IMR-90 (cell line): Measurements from ENCODE around the gene LPA. TPM values are rescaled to one million over a fixed set of nuclear protein-coding genes. Genes with fewer than 3 reads are reported as not detected.

Experiments used
- ATAC-seq: fragments of 200-7000 bp; cut with Tn5 transposase; 2 replicates; pipeline ENCODE4 v1.9.1; 2020; ENCODE audit warnings: low read depth, mild to moderate bottlenecking, moderate library complexity
- BruUV-seq: library from RNA; stranded (reverse); fragments of 400-500 nt; replicated peaks from 2 replicates; lab custom pipeline; 2021; lab: Mats Ljungman, UMichigan
- CTCF ChIA-PET: fragments of 300-600 bp; formaldehyde crosslinking; extraction: SDS; loops from one replicate; lab custom pipeline; 2021; ENCODE audit warnings: antibody characterized with exemption; lab: Yijun Ruan, JAX
- POLR2A ChIA-PET: fragments of 300-600 bp; sonication (Branson Sonifier 250); formaldehyde crosslinking; loops from one replicate; lab custom pipeline; 2022; ENCODE audit warnings: antibody characterized with exemption; ENCODE audit not compliant: unreplicated experiment; lab: Charles Lee
- DNase-seq: peaks from one replicate; pipeline ENCODE4 v3.0.0; 2013
- H2AFZ ChIP-seq: replicated peaks from 2 replicates; pipeline ENCODE3; 2013; ENCODE audit warnings: low read length, mild to moderate bottlenecking; ENCODE audit not compliant: poor library complexity
- H2AK5ac ChIP-seq: 2 replicates; pipeline ENCODE4 v1.6.1; 2013; ENCODE audit warnings: low read depth, low read length, inconsistent platforms
- H2AK9ac ChIP-seq: replicated peaks from 2 replicates; pipeline ENCODE3; 2013; ENCODE audit warnings: mild to moderate bottlenecking, low read depth, low read length, moderate library complexity; ENCODE audit not compliant: poor library complexity
- H2BK120ac ChIP-seq: 2 replicates; pipeline ENCODE4 v1.6.1; 2013; ENCODE audit warnings: low read depth, low read length, inconsistent platforms
- H2BK15ac ChIP-seq: 3 replicates; pipeline ENCODE4 v1.6.1; 2013; ENCODE audit warnings: low read depth, low read length, inconsistent platforms
- H2BK20ac ChIP-seq: 2 replicates; pipeline ENCODE4 v1.6.1; 2013; ENCODE audit warnings: low read depth, mild to moderate bottlenecking, inconsistent platforms, low read length, moderate library complexity
- H2BK5ac ChIP-seq: 2 replicates; pipeline ENCODE4 v1.6.1; 2013; ENCODE audit warnings: mild to moderate bottlenecking, low read depth, low read length, inconsistent platforms; ENCODE audit not compliant: poor library complexity, severe bottlenecking
- H3K14ac ChIP-seq: replicated peaks from 2 replicates; pipeline ENCODE4 v1.6.1; 2013; ENCODE audit warnings: low read depth, low read length, inconsistent platforms
- H3K18ac ChIP-seq: 2 replicates; pipeline ENCODE4 v1.6.1; 2013; ENCODE audit warnings: low read depth, low read length, control low read depth
- H3K23ac ChIP-seq: 2 replicates; pipeline ENCODE4 v1.6.1; 2013; ENCODE audit warnings: low read depth, low read length, inconsistent platforms
- H3K27ac ChIP-seq: 2 replicates; pipeline ENCODE4 v1.5.1; 2013; ENCODE audit warnings: mild to moderate bottlenecking, control low read depth, low read length; ENCODE audit not compliant: insufficient read depth
- H3K27me3 ChIP-seq: 2 replicates; pipeline ENCODE4 v1.6.1; 2013; ENCODE audit warnings: low read length; ENCODE audit not compliant: control insufficient read depth, insufficient read depth
- H3K36me3 ChIP-seq: 2 replicates; pipeline ENCODE4 v1.6.1; 2013; ENCODE audit warnings: low read length, mixed read lengths; ENCODE audit not compliant: control insufficient read depth, insufficient read depth
- H3K4ac ChIP-seq: 2 replicates; pipeline ENCODE4 v1.6.1; 2013; ENCODE audit warnings: low read depth, low read length, inconsistent platforms
- H3K4me1 ChIP-seq: 2 replicates; pipeline ENCODE4 v1.6.1; 2013; ENCODE audit warnings: low read length, mixed read lengths; ENCODE audit not compliant: control insufficient read depth, insufficient read depth
- H3K4me2 ChIP-seq: 2 replicates; pipeline ENCODE4 v1.6.1; 2013; ENCODE audit warnings: low read depth, mild to moderate bottlenecking, control low read depth, low read length, moderate library complexity
- H3K4me3 ChIP-seq: 2 replicates; pipeline ENCODE4 v1.5.1; 2013; ENCODE audit warnings: low read depth, mild to moderate bottlenecking, control low read depth, low read length, moderate library complexity; ENCODE audit not compliant: insufficient read depth
- H3K56ac ChIP-seq: 2 replicates; pipeline ENCODE4 v1.6.1; 2013; ENCODE audit warnings: low read length, inconsistent platforms; ENCODE audit not compliant: insufficient read depth; ENCODE audit errors: extremely low read depth
- H3K79me1 ChIP-seq, 2 experiments: 2 replicates each; pipeline ENCODE4 v1.6.1; 2013; ENCODE audit warnings: low read length in 2 of 2, inconsistent platforms in 1 of 2, low read depth in 1 of 2
- H3K9ac ChIP-seq: 2 replicates; pipeline ENCODE4 v1.6.1; 2013; ENCODE audit warnings: low read depth, low read length, control low read depth
- H3K9me1 ChIP-seq: 2 replicates; pipeline ENCODE4 v1.6.1; 2013; ENCODE audit warnings: low read length, inconsistent platforms; ENCODE audit not compliant: insufficient read depth
- H3K9me3 ChIP-seq: 2 replicates; pipeline ENCODE4 v1.6.1; 2013; ENCODE audit warnings: low read length; ENCODE audit not compliant: control insufficient read depth, insufficient read depth
- H4K20me1 ChIP-seq: 2 replicates; pipeline ENCODE4 v1.6.1; 2013; ENCODE audit warnings: low read length, inconsistent platforms; ENCODE audit not compliant: insufficient read depth
- H4K5ac ChIP-seq: 2 replicates; pipeline ENCODE4 v1.6.1; 2013; ENCODE audit warnings: mild to moderate bottlenecking, low read depth, low read length, control low read depth
- H4K8ac ChIP-seq, 2 experiments: 2 replicates each; pipeline ENCODE4 v1.6.1; 2013; ENCODE audit warnings: low read depth in 2 of 2, low read length in 2 of 2, control low read depth in 1 of 2, inconsistent platforms in 1 of 2
- H4K91ac ChIP-seq: 2 replicates; pipeline ENCODE4 v1.6.1; 2013; ENCODE audit warnings: low read depth, low read length, inconsistent platforms; ENCODE audit not compliant: insufficient read depth
- BHLHE40 ChIP-seq: fragments of 150-350 bp; IDR thresholded peaks from 2 replicates; pipeline ENCODE4 v1.6.1; 2016; ENCODE audit warnings: mild to moderate bottlenecking, low read depth, low read length
- CEBPB ChIP-seq: IDR thresholded peaks from 2 replicates; pipeline ENCODE4 v1.6.1; 2012; ENCODE audit warnings: low read depth, low read length, improper control_type of control experiment
- CHD1 ChIP-seq: IDR thresholded peaks from 2 replicates; pipeline ENCODE4 v1.6.1; 2012; ENCODE audit warnings: low read depth, low read length, improper control_type of control experiment
- FOS ChIP-seq: fragments of 150-350 bp; IDR thresholded peaks from 2 replicates; pipeline ENCODE4 v1.6.1; 2016; ENCODE audit warnings: low read depth, low read length
- MAFK ChIP-seq: IDR thresholded peaks from 2 replicates; pipeline ENCODE4 v1.6.1; 2012; ENCODE audit warnings: low read depth, low read length, improper control_type of control experiment
- MAZ ChIP-seq: IDR thresholded peaks from 2 replicates; pipeline ENCODE4 v1.6.1; 2012; ENCODE audit warnings: low read depth, mild to moderate bottlenecking, low read length, improper control_type of control experiment, moderate library complexity, borderline replicate concordance
- NFE2L2 ChIP-seq: fragments of 150-350 bp; IDR thresholded peaks from 2 replicates; pipeline ENCODE4 v1.6.1; 2016; ENCODE audit warnings: low read depth, mild to moderate bottlenecking, low read length
- POLR2A ChIP-seq: IDR thresholded peaks from 2 replicates; pipeline ENCODE4 v1.6.1; 2012; ENCODE audit warnings: mild to moderate bottlenecking, low read depth, low read length
- RAD21 ChIP-seq: IDR thresholded peaks from 2 replicates; pipeline ENCODE4 v1.6.1; 2012; ENCODE audit warnings: low read length, improper control_type of control experiment
- RCOR1 ChIP-seq: IDR thresholded peaks from 2 replicates; pipeline ENCODE4 v1.6.1; 2012; ENCODE audit warnings: mild to moderate bottlenecking, low read length, improper control_type of control experiment; ENCODE audit not compliant: insufficient replicate concordance
- RFX5 ChIP-seq: IDR thresholded peaks from 2 replicates; pipeline ENCODE4 v1.8.0; 2012; ENCODE audit warnings: low read depth, mild to moderate bottlenecking, low read length, moderate library complexity
- SMC3 ChIP-seq: fragments of 150-350 bp; IDR thresholded peaks from 2 replicates; pipeline ENCODE4 v1.6.1; 2016; ENCODE audit warnings: low read depth, mild to moderate bottlenecking, antibody characterized with exemption, low read length, moderate library complexity
- WGBS, 2 experiments: methylation state at CpG; one replicate each; pipeline versions ENCODE4 v1.1.5 to v1.1.7; 2013; ENCODE audit warnings: missing lambda C conversion rate in 2 of 2; ENCODE audit not compliant: insufficient read length in 1 of 2; ENCODE audit errors: extremely low coverage in 2 of 2; 5-methylcytosine and 5-hydroxymethylcytosine counted together
- dilution Hi-C: fragments of 300-500 bp; cut with HindIII; formaldehyde crosslinking; loops from one replicate; pipeline ENCODE4 v1.14.3; 2018; ENCODE audit warnings: low sequenced_read_pairs; ENCODE audit not compliant: unreplicated experiment
- in situ Hi-C: fragments of 300-500 bp; cut with MboI; formaldehyde crosslinking; loops from 3 replicates; pipeline ENCODE4 v1.14.3; 2019; ENCODE audit warnings: low sequenced_read_pairs, inconsistent platforms, mixed read lengths
- intact Hi-C: fragments of 100-400 bp; cut with micrococcal nuclease; formaldehyde crosslinking; loops from 2 replicates; pipeline ENCODE4 v1.10.0; 2022
- polyA plus RNA-seq, 3 experiments: library from polyadenylated mRNA; depleted of rRNA; stranded (reverse); fragments of >200 nt; gene quantifications; 2 replicates each; pipeline ENCODE4 v1.2.3, GENCODE V29; 2012; ENCODE audit warnings: low replicate concordance in 1 of 3
- total RNA-seq: library from RNA; depleted of rRNA; stranded (reverse); fragments of >200 nt; gene quantifications from 2 replicates; pipeline ENCODE4 v1.2.3, GENCODE V29; 2012
- TF ChIP-seq, protein P1 (sequence below): fragments of 150-350 bp; IDR thresholded peaks from 2 replicates; pipeline ENCODE4 v1.6.1; 2017; ENCODE audit warnings: mild to moderate bottlenecking, antibody characterized with exemption, low read length, low read depth
- TF ChIP-seq, protein P2 (sequence below): conservative IDR thresholded peaks from 2 replicates; pipeline ENCODE4 v1.5.1; 2012; ENCODE audit warnings: mild to moderate bottlenecking, low read depth, low read length, improper control_type of control experiment

The LPA gene
- total and polyA plus RNA-seq, 2 of the 4 experiments (the other 2 are of a cell fraction): not detected

DNA sequence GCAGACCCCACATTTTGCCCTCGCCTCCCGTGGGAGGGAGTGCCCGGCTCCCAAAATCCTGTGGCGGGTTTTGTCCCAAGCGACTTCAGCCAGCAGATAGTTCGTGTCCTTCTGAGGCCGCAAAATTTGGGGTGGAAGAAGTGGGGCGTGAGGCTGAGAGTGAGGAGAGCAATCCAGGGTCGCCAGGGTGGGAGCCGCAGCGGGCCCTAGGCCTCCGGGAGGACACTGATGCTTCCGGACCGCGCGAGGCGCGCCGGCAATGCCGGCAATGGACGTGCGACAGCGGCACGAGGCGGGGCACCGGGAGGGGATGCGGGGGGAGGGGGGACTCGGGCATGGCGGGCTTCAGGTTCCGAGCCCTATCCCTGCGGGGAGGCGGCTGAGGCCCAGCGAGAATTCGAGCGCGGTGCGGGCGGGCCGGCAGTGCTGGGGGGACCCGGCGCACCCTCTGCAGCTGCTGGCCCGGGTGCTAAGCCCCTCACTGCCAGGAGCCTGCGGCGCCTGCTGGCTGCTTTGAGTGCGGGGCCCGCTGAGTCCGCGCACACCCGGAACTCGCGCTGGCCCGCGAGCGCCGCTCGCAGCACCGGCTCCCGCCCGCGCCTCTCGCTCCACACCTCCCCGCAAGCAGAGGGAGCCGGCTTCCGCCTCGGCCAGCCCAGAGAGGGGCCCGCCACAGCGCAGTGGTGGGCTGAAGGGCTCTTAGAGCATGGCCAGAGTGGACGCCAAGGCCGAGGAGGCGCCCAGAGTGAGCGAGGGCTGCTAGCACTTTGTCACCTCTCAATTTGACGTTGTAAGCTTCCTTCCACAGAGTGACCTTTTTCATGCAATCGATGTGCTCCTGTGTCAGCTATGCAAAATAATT, 143.8 kb downstream of the LPA start:
- ChIA-PET POLR2A (no interaction called here), CTCF (interaction anchor here (0.6 to 1.9 kb wide), 12 partner anchors 10 to 1337 kb away, joined by 3 to 10 read pairs (median 4); no protein-coding TSS in a partner anchor)
- Histone ChIP-seq H3K4ac (0 out of 2 replicates have a peak overlapping the region, but pooled peaks have one; percentile 29), H3K4me3 (peak overlapping the region; percentile 60), H3K4me2 (peak overlapping the region; percentile 92), H2AK5ac (no peak overlapping the region), H4K5ac (0 out of 2 replicates have a peak overlapping the region, but pooled peaks have one; percentile 24), H3K9ac (peak overlapping the region; percentile 64), H2AFZ (peak overlapping the region; percentile 97), H2AK9ac (no peak overlapping the region), H3K23ac (no peak overlapping the region), H3K56ac (peak overlapping the region; percentile 46; the same call in 1 of the 2 replicates), H3K9me1 (no peaks in the 10 kb centered on the region), H2BK15ac (no peak overlapping the region; the same call in 2 of the 3 replicates), H3K14ac (no peak overlapping the region), H2BK5ac (no peak overlapping the region), H4K20me1 (no peaks in the 10 kb centered on the region), H3K18ac (no peak overlapping the region), H3K9me3 (no peaks in the 10 kb centered on the region), H3K27ac (peak overlapping the region; percentile 3; the same call in 1 of the 2 replicates), H3K4me1 (no peaks in the 10 kb centered on the region), H3K27me3 (no peaks in the 10 kb centered on the region), H3K36me3 (no peaks in the 10 kb centered on the region), H4K91ac (no peak overlapping the region; the same call in 1 of the 2 replicates), H2BK20ac (no peak overlapping the region), H3K79me1 (no peaks in the 10 kb centered on the region), H4K8ac (peak overlapping the region; percentile 13 to 80; a peak in 2 of 4 replicates), H2BK120ac (peak overlapping the region; percentile 36; the same call in 1 of the 2 replicates)
- dilution Hi-C loops (no loop called here), intact Hi-C loops (loop anchor here (1.0 to 2.0 kb wide), 2 partner anchors 15 to 854 kb away; no protein-coding TSS in a partner anchor), in situ Hi-C loops (loop anchor here (10.0 kb wide), 1 partner anchor 405 kb away; no protein-coding TSS in a partner anchor)
- ATAC-seq (peak; percentile 93), DNase-seq (peak; percentile 34)
- no TSS peak for BruUV-seq
- 0% methylated on average over 3 of the region's 73 CpGs; no CpG with 5 or more reads in 1 of the 2 experiments for WGBS, 2 experiments
- TF ChIP-seq NFE2L2 (no peak), MAFK (no peak), RFX5 (no peak), POLR2A (no peak), RAD21 (peak; percentile 68), BHLHE40 (no peak), RCOR1 (no peak), FOS (no peak), MAZ (peak; percentile 79; the same call in 1 of the 2 replicates), SMC3 (peak; percentile 56), CHD1 (no peak), CEBPB (no peak)
- TF ChIP-seq, protein P1, sequence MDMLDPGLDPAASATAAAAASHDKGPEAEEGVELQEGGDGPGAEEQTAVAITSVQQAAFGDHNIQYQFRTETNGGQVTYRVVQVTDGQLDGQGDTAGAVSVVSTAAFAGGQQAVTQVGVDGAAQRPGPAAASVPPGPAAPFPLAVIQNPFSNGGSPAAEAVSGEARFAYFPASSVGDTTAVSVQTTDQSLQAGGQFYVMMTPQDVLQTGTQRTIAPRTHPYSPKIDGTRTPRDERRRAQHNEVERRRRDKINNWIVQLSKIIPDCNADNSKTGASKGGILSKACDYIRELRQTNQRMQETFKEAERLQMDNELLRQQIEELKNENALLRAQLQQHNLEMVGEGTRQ: no peak
- TF ChIP-seq, protein P2, sequence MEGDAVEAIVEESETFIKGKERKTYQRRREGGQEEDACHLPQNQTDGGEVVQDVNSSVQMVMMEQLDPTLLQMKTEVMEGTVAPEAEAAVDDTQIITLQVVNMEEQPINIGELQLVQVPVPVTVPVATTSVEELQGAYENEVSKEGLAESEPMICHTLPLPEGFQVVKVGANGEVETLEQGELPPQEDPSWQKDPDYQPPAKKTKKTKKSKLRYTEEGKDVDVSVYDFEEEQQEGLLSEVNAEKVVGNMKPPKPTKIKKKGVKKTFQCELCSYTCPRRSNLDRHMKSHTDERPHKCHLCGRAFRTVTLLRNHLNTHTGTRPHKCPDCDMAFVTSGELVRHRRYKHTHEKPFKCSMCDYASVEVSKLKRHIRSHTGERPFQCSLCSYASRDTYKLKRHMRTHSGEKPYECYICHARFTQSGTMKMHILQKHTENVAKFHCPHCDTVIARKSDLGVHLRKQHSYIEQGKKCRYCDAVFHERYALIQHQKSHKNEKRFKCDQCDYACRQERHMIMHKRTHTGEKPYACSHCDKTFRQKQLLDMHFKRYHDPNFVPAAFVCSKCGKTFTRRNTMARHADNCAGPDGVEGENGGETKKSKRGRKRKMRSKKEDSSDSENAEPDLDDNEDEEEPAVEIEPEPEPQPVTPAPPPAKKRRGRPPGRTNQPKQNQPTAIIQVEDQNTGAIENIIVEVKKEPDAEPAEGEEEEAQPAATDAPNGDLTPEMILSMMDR: no peak; the same call in 1 of the 2 replicates
